Activated naive CD8-positive, alpha-beta T cell treated with anti-CD3 and anti-CD28 coated beads, Interleukin-2, amount 50 U/mL, for 16 hours (primary cell): ENCODE data around the gene IFNA2.
"Not testable (repeated sequence)": the region's sequence is repeated elsewhere in the genome, so short reads cannot be mapped to it uniquely, and the experiment has no call there.

Source experiments
- DNase-seq: peaks from one replicate; pipeline ENCODE4 v3.0.0-alpha.2; 2020; ENCODE audit warnings: low read depth, low spot score

The IFNA2 gene

GRCh38 chr9:21381448-21382339 is 3.5 kb downstream of the IFNA2 start:
- no peak for DNase-seq

- DNase-seq: not testable (repeated sequence)
These were observed 13.7 kb downstream of the IFNA2 start for GRCh38 chr9:21371467-21371866.

GRCh38 chr9:21367957-21368356 is 17.2 kb downstream of the IFNA2 start, which contains the start of gene IFNA13:
TSS of gene IFNA13 (minus strand) at chr9:21368057. CDS start at chr9:21368010, 47 bp downstream.
- no peak for DNase-seq

GRCh38 chr9:21367169-21367568 is 18.0 kb downstream of the IFNA2 start:
- not testable (repeated sequence) for DNase-seq

- no peak for DNase-seq
These were observed 22.9 kb downstream of the IFNA2 start for GRCh38 chr9:21362287-21362686.

GRCh38 chr9:21357479-21358460 is 27.4 kb downstream of the IFNA2 start:
- no peak for DNase-seq

GRCh38 chr9:21350787-21351186 is 34.4 kb downstream of the IFNA2 start, which contains the start of gene IFNA6:
TSS of gene IFNA6 (minus strand) at chr9:21350887. CDS start at chr9:21350887, 0 bp downstream.
- DNase-seq: no peak

- DNase-seq: no peak
These were observed 36.7 kb downstream of the IFNA2 start for GRCh38 chr9:21348430-21348970.

GRCh38 chr9:21340735-21341134 is 44.5 kb downstream of the IFNA2 start:
- DNase-seq: no peak

- no peak for DNase-seq
These were observed 48.7 kb downstream of the IFNA2 start for GRCh38 chr9:21336457-21336856.

- peak; percentile 65 for DNase-seq
These were observed 50.2 kb downstream of the IFNA2 start, which contains the start of gene KLHL9 for GRCh38 chr9:21334701-21335632. TSS of gene KLHL9 (minus strand) at chr9:21335404. CDS start at chr9:21334859, 545 bp downstream.
